Measurements from ENCODE around the gene OGDH.

Gene OGDH

DNA sequence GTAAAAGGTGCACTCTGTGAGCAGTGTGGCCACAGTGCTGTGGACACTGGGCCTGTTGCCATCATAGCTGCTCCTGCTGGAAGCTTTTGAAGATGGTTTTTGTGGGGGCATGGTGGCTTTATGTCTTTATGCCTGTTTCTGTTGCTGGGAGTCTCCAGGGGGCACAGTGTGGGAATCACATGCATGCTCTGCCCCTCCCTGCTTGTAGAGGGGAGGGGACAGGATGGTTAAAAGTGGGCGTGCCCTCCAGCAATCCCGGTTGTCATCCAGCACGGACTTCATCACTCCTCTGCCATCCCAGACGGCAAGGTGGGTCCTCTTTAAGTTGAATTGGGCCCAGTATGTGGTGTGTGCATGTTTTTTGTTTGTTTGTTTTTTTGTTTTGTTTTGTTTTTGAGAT lies 20.2 kb downstream of the OGDH start:
- TF ChIP-seq, protein P1, sequence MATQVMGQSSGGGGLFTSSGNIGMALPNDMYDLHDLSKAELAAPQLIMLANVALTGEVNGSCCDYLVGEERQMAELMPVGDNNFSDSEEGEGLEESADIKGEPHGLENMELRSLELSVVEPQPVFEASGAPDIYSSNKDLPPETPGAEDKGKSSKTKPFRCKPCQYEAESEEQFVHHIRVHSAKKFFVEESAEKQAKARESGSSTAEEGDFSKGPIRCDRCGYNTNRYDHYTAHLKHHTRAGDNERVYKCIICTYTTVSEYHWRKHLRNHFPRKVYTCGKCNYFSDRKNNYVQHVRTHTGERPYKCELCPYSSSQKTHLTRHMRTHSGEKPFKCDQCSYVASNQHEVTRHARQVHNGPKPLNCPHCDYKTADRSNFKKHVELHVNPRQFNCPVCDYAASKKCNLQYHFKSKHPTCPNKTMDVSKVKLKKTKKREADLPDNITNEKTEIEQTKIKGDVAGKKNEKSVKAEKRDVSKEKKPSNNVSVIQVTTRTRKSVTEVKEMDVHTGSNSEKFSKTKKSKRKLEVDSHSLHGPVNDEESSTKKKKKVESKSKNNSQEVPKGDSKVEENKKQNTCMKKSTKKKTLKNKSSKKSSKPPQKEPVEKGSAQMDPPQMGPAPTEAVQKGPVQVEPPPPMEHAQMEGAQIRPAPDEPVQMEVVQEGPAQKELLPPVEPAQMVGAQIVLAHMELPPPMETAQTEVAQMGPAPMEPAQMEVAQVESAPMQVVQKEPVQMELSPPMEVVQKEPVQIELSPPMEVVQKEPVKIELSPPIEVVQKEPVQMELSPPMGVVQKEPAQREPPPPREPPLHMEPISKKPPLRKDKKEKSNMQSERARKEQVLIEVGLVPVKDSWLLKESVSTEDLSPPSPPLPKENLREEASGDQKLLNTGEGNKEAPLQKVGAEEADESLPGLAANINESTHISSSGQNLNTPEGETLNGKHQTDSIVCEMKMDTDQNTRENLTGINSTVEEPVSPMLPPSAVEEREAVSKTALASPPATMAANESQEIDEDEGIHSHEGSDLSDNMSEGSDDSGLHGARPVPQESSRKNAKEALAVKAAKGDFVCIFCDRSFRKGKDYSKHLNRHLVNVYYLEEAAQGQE (IDR thresholded peaks at IDR 0.05; ENCODE audit: low read depth), result no peak
- no peak for TF ChIP-seq TEAD4 (IDR thresholded peaks at IDR 0.05)
- no peak for TF ChIP-seq ZBTB7A (IDR thresholded peaks at IDR 0.05; ENCODE audit: low read depth)
- TF ChIP-seq CEBPB (IDR thresholded peaks at IDR 0.05), result no peak
- TF ChIP-seq, protein P2, sequence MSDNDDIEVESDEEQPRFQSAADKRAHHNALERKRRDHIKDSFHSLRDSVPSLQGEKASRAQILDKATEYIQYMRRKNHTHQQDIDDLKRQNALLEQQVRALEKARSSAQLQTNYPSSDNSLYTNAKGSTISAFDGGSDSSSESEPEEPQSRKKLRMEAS (IDR thresholded peaks at IDR 0.05), result no peak
- TF ChIP-seq CREB1 (IDR thresholded peaks at IDR 0.05; ENCODE audit: low read depth), result no peak
- TF ChIP-seq TCF12 (IDR thresholded peaks at IDR 0.05; ENCODE audit: low read depth), result no peak
- TF ChIP-seq YY1 (IDR thresholded peaks at IDR 0.05; ENCODE audit: low read depth), result no peak
- TF ChIP-seq EP300 (IDR thresholded peaks at IDR 0.05; ENCODE audit: borderline replicate concordance), result no peak
- TF ChIP-seq FOXM1 (IDR thresholded peaks at IDR 0.05; ENCODE audit: borderline replicate concordance, low read depth), result no peak
- TF ChIP-seq RAD21 (IDR thresholded peaks at IDR 0.05; ENCODE audit: low read depth), result no peak
- TF ChIP-seq EGR1 (IDR thresholded peaks at IDR 0.05), result no peak
- no peak for TF ChIP-seq NFIC (IDR thresholded peaks at IDR 0.05)
- TF ChIP-seq TAF1 (IDR thresholded peaks at IDR 0.05; ENCODE audit: low read depth), result no peak
- TF ChIP-seq, protein P3, sequence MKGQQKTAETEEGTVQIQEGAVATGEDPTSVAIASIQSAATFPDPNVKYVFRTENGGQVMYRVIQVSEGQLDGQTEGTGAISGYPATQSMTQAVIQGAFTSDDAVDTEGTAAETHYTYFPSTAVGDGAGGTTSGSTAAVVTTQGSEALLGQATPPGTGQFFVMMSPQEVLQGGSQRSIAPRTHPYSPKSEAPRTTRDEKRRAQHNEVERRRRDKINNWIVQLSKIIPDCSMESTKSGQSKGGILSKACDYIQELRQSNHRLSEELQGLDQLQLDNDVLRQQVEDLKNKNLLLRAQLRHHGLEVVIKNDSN (IDR thresholded peaks at IDR 0.05), result no peak

DNA sequence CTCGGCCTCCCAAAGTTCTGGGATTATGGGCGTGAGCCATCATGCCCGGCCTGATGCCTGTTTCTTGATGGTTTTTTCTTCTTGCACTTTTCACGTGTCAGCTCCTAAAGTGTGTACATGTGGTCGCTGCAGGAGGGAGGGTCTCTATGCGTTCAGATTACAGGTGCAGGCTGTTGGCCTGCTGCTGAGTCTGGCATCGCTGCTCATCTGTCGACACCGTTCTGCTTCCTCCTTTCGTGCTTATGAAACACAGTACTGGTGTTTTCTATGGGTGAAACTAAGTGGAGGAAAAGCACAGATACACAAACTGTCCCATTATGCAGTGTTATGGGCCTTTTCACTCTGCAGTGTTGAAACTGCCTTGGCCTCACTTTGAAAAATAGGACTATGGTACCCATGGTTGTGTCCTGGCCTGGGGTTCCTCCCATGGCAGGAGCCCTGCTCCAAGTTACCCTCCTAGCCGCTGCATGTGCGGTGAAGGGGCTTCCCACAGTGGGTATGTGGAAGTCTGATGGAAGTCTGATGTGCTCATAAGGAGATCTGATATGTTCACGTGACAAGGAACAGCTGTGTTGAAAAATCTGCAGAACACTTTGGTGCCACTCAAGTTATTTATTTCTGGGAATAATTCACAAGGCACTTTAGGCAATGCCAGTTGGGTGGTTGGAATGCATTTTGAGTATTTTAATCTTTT lies 23.5 kb downstream of the OGDH start:
- TF ChIP-seq CREB1 (IDR thresholded peaks at IDR 0.05; ENCODE audit: low read depth) (no peak), TAF1 (IDR thresholded peaks at IDR 0.05; ENCODE audit: low read depth) (no peak)

DNA sequence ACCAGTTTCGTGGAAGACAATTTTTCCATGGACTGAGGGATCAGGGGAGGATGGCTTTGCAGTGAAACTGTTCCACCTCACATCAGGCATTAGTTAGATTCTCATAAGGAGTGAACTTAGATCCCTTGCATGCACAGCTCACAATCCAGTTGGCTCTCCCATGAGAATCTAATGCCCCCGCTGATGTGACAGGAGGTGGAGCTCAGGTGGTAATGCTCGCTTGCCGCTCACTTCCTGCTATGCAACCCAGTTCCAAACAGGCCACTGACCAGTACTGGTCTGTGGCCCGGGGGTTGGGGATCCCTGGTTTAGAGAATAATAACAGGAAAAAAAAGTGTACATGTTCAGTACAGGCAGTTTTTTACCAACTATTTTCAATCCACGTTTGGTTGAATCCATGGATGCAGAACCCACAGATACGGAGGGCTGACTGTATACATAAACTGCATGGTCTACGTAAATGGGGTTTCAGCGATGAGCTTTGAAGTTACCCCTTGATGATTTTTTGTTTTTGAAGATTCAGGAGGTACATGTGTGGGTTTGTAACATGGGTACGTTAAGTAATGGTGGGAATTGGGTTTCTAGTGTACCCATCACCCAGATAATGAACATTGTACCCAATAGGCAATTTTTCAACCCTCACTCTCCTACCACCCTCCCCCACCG lies 24.5 kb downstream of the OGDH start:
- no peak for TF ChIP-seq EGR1 (IDR thresholded peaks at IDR 0.05)
- no peak for TF ChIP-seq NFIC (IDR thresholded peaks at IDR 0.05)
- TF ChIP-seq YY1 (IDR thresholded peaks at IDR 0.05; ENCODE audit: low read depth), result no peak
- TF ChIP-seq RAD21 (IDR thresholded peaks at IDR 0.05; ENCODE audit: low read depth), result no peak
- TF ChIP-seq TEAD4 (IDR thresholded peaks at IDR 0.05), result no peak
- TF ChIP-seq, protein P3 (IDR thresholded peaks at IDR 0.05), result no peak
- TF ChIP-seq TCF12 (IDR thresholded peaks at IDR 0.05; ENCODE audit: low read depth), result no peak
- TF ChIP-seq, protein P2 (IDR thresholded peaks at IDR 0.05), result no peak
- TF ChIP-seq ZBTB7A (IDR thresholded peaks at IDR 0.05; ENCODE audit: low read depth), result no peak
- no peak for TF ChIP-seq EP300 (IDR thresholded peaks at IDR 0.05; ENCODE audit: borderline replicate concordance)
- no peak for TF ChIP-seq TAF1 (IDR thresholded peaks at IDR 0.05; ENCODE audit: low read depth)
- no peak for TF ChIP-seq CREB1 (IDR thresholded peaks at IDR 0.05; ENCODE audit: low read depth)
- no peak for TF ChIP-seq FOXM1 (IDR thresholded peaks at IDR 0.05; ENCODE audit: borderline replicate concordance, low read depth)
- no peak for TF ChIP-seq CEBPB (IDR thresholded peaks at IDR 0.05)

DNA sequence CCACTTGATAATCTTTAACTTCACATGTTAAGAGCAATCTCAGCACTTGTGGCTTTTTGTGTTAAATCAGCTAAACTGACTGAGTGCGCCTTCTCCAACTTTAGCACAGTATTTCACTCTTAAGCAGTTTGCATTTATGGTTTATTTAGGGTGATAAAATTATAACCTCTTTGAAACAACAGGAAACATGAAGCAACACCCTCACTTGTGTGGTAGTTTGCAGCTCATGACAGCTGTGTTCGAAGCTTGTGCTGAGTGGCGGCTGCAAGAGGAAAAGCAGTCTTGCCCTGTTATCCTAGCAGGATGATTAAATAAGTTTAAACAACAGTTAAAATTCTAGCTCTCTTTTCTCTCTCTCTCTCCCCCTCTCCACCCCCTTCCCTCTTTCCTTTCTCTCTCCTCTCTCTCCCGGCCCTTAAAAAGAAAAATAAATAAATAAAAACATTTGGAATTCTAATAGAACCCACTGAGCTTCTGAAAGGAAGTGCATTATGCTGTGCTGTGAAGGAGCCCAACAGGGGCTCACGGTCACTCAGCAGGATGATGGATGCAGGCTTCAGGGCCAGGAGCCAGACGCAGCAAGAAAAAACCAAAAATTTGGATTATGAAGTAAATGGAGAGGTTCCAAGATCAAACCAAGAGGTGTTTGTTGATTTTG lies 25.2 kb downstream of the OGDH start:
- no peak for TF ChIP-seq ZBTB7A (IDR thresholded peaks at IDR 0.05; ENCODE audit: low read depth)
- no peak for TF ChIP-seq RAD21 (IDR thresholded peaks at IDR 0.05; ENCODE audit: low read depth)
- TF ChIP-seq, protein P2 (IDR thresholded peaks at IDR 0.05), result no peak
- TF ChIP-seq TCF12 (IDR thresholded peaks at IDR 0.05; ENCODE audit: low read depth), result no peak
- TF ChIP-seq, protein P3 (IDR thresholded peaks at IDR 0.05), result no peak
- TF ChIP-seq EP300 (IDR thresholded peaks at IDR 0.05; ENCODE audit: borderline replicate concordance), result no peak
- TF ChIP-seq, protein P1 (IDR thresholded peaks at IDR 0.05; ENCODE audit: low read depth), result no peak
- no peak for TF ChIP-seq EGR1 (IDR thresholded peaks at IDR 0.05)
- TF ChIP-seq NFIC (IDR thresholded peaks at IDR 0.05), result no peak
- no peak for TF ChIP-seq YY1 (IDR thresholded peaks at IDR 0.05; ENCODE audit: low read depth)
- TF ChIP-seq FOXM1 (IDR thresholded peaks at IDR 0.05; ENCODE audit: borderline replicate concordance, low read depth), result no peak
- no peak for TF ChIP-seq CREB1 (IDR thresholded peaks at IDR 0.05; ENCODE audit: low read depth)
- no peak for TF ChIP-seq CEBPB (IDR thresholded peaks at IDR 0.05)
- no peak for TF ChIP-seq TEAD4 (IDR thresholded peaks at IDR 0.05)
- TF ChIP-seq TAF1 (IDR thresholded peaks at IDR 0.05; ENCODE audit: low read depth), result no peak
